Ramos (cell line): ENCODE measurements around the gene DENND6B.
"Not testable (repeated sequence)": the region's sequence is repeated elsewhere in the genome, so short reads cannot be mapped to it uniquely, and the experiment has no call there.

Experiments
- in situ Hi-C: fragments of 300-500 bp; cut with MboI; formaldehyde crosslinking; loops from one replicate; pipeline ENCODE4 v1.14.3; 2022; ENCODE audit warnings: low sequenced_read_pairs; ENCODE audit not compliant: unreplicated experiment

The DENND6B gene

DNA sequence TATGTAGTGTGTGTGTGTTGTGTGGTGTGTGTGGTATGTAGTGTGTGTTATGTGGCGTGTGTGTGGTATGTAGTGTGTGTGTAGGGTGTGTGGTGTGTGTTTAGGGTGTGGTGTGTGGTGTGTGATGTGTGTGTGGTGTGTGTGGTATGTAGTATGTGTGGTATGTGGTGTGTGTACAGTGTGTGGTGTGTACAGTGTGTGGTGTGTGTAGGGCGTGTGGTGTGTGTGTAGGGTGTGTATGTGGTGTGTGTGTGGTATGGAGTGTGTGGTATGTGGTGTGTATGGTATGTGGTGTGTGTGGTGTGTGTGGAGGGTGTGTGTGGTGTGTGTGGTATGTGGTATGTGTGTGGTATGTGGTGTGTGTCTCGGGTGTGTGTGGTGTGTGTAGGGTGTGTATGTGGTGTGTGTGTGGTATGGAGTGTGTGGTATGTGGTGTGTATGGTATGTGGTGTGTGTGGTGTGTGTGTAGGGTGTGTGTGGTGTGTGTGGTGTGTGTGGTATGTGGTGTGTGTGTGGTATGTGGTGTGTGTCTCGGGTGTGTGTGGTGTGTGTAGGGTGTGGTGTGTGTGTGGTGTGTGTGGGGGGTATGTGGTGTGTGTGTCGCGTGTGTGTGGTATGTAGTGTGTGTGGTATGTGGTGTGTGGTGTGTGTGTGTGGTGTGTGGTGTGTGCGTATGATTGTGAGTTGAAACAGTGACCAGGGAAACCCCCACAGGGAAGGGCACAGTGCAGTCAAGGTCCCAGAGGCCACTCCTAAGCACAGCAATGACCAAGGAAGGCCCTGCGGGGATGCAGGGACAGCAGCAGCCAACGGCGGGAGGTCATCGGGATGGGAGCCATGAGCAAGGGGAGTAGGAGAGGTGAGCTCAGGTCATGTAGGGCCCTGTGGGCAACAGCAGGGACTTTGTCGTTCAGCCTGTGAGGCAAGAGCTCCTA is 13.4 kb upstream of the DENND6B start:
- in situ Hi-C loops, result no loop called here

DNA sequence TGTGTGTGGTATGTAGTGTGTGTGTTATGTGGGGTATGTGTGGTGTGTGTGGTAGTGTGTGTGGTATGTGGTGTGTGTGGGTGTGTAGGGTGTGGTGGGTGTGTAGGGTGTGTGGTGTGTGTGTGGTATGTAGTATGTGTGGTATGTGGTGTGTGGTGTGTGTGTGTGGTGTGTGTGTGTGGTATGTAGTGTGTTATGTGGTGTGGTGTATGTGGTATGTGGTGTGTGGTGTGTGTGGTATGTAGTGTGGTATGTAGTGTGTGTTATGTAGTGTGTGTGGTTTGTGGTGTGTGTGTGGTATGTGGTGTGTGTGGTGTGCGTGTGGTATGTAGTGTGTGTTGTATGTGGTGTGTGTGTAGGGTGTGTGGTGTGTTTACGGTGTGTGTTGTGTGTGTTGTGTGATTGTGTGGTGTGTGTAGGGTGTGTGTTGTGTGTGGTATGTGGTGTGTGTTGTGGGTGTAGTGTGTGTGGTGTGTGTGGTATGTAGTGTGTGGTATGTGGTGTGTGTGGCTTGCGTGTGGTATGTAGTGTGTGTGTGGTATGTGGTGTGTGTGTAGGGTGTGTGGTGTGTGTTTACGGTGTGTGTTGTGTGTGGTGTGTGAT is 12.1 kb upstream of the DENND6B start:
- in situ Hi-C loops, result no loop called here

- in situ Hi-C loops, result no loop called here
These were observed 11.3 kb upstream of the DENND6B start for GRCh38 chr22:50338042-50338573.

DNA sequence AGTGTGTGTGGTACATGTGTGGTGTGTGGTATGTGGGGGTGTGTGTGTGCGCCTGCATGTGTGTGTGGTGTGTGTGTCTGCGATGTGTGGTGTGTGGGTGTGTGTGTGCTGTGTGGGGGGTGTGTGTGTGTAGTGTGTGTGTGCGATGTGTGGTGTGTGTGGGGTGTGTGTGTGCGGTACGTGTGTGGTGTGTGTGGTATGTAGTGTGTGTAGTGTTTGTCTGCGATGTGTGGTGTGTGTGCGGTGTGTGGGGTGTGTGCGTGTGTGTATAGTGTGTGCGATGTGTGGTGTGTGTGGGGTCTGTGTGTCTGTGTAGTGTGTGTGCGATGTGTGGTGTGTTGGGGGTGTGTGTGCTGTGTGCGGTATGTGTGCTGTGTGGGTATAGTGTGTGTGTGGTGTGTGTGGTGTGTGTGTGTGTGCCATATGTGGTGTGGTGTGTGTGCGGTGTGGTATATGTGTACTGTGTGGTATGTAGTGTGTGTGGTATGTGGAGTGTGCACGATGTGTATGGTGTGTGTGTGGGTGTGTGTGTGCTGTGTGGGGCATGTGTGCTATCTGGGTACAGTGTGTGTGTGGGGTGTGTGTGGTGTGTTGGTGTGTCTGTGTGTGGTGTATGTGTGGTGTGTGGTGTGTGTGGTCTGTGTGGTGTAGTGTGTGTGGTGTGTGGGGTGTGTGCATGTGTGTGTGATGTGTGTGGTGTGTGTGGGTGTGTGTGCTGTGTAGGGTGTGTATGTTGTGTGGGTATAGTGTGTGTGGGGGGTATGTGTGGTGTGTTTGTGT is 10.6 kb upstream of the DENND6B start:
- in situ Hi-C loops, result no loop called here

DNA sequence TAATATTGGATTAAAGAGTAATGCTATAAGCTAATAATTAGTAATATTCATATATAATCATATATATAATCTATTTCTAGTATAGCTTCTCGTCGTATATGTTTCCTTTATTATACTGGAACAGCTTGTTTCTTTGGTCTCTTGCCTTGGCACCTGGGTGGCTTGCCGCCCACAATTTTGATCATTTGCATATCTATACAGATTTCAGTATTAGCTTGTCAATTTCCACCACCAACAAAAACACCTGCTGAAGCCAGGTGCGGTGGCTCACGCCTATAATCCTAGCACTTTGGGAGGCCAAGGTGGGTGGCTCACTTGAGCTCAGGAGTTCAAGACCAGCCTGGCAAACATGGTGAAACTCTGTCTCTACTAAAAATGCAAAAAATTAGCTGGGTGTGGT is 7.6 kb upstream of the DENND6B start:
- in situ Hi-C loops, result not testable (repeated sequence)

DNA sequence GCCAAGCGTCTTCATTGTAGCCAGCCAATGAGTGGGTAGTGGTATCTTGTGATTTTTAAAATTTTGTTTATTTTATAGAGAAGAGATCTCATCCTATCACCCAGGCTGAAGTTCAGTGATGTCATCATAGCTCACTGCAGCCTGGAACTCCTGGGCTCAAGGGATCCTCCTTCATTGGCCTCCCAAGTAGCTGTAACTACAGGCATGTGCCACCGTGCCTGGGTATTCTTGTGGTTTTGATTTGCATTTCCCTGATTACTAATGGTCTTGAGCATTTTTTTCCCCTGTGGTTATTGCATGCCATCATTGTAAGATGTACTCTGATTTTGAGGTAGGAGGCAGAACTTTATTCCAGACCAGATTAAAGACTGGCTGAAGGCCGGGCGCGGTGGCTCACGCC is 2.4 kb upstream of the DENND6B start:
- in situ Hi-C loops, result loop anchor here (5.0 kb wide), 1 partner anchor 52 kb away; no protein-coding TSS in a partner anchor

- in situ Hi-C loops, result loop anchor here (5.0 kb wide), 1 partner anchor 50 kb away; no protein-coding TSS in a partner anchor
These were observed 853 bp upstream of the DENND6B start for GRCh38 chr22:50327711-50328019.

DNA sequence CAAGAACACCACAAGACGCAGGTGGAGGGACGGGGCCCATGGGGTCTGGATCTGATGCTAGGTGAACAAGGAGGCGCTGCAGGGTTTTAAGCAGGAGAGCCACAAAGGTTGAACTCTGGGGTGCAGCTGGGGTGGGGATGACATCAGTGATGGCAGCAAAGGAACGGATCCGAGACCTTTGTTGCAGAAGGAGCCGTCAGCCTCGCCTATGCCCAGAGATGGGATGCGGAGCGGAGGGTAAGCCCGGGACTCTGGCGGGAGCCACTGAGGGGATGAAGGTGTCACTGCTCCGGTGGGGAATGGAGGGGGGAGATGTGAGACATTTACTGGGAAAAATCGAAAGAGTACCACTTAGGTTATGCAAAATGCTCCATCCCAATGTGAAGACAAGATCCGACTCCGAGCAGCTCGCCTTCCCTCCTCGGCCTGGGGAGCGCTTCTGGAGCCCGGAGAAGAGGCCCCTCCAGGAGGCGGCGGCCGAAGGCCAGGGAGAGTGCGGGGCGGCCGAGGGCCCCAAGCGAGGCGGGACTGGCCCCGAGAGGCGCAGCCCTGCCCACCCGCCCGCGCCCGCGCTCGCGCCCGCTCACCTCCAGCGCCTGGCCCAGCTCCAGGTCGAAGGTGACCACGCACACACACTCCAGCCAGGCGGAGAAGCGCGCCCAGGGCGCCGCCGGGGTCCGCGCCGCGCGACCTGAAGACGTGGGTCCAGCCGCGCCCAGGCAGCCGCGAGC is 422 bp downstream of the DENND6B start:
- in situ Hi-C loops, result loop anchor here (5.0 kb wide), 1 partner anchor 49 kb away; no protein-coding TSS in a partner anchor

DNA sequence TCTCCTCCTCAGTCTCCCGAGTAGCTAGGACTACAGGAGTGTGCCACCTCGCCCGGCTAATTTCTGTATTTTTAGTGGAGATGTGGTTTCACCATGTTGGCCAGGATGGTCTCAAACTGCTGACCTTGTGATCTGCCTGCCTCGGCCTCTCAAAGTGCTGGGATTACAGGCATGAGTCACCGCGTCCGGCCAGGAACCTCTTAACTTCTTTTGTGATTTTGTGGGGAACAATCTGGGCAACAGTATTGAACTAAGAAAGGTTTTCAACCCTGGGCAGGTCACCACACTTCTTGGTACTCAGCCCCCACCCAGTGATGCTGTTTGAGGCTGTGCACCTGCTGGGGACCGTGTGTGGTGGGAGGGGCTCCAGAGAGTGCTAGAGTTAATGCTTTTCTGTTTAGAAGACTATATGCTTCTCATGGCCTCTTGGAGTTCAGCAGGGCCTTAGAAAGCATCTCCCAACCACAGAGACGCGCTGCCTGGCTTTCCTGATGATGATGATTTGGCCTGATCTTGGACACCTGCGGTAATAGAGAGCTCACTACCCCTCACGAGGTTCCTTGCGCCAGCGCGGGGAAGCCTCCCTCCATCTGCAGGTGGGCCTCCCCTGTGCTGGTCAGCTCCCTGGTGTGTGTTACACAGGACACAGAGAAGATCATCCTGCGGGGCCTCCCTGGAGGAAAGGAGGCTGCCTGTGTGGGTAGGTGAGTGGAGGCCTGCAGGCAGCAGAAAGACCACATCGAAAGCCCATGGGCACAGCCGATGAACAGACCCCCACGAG is 1.2 kb downstream of the DENND6B start:
- in situ Hi-C loops, result loop anchor here (5.0 kb wide), 1 partner anchor 48 kb away; no protein-coding TSS in a partner anchor

- in situ Hi-C loops, result no loop called here
These were observed 2.9 kb downstream of the DENND6B start for GRCh38 chr22:50323900-50324299.

DNA sequence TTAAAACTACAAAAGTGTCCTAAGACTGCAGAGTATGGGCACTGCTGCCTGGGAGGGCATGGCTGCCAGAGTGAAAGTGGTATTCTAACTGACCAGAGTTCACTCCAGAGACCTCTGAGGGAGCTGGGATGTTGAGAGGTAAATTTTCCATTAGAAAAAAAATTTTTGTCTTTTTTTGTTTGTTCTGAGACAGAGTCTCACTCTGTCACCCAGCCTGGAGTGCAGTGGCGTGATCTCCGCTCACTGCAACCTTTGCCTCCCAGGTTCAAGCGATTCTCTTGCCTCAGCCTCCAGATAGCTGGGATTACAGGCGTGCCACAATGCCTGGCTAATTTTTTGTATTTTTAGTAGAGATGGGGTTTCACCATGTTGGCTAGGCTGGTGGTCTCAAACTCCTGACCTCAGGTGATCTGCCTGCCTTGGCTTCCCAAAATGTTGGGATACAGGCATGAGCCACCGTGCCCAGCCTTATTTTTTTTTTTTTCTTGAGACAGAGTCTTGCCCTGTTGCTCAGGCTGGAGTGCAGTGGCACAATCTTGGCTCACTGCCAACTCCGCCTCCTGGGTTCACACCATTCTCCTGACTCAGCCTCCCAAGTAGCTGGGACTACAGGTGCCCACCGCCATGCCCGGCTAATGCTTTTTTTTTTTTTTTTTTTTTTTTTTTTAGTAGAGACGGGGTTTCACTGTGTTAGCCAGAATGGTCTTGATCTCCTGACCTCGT is 4.3 kb downstream of the DENND6B start:
- in situ Hi-C loops, result not testable (repeated sequence)

DNA sequence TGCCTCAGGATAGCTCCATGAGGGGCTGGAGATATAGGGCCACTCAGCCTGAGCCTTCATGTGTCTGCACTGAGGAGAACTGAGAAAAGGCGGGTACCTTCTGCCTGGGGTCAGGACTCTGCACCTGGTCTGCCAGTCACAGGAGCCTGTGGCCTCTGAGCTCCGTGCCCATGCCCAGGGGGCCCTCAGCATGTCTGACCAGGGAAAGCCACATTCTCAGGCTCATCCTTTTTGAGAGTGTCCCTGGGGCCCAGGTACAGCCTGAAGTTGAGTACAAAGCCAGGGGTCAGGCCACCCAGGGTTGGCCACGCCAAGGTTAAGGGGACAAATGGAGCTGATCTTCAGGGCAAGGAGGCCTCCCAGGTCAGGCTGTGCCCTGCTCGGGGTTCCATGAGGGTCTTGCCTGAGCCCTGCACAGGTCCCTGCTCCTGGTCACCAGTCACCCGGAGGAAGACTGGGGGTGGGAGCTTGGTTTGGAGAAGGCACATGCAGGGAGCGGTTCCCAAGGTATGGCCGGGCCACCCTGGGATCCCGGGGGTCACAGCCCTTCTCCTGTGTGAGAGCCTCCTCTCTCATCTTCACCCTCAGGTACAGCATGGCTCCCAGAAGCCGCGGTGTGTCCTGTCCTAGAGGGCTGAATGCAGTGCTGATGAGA is 6.0 kb downstream of the DENND6B start:
- in situ Hi-C loops, result no loop called here

DNA sequence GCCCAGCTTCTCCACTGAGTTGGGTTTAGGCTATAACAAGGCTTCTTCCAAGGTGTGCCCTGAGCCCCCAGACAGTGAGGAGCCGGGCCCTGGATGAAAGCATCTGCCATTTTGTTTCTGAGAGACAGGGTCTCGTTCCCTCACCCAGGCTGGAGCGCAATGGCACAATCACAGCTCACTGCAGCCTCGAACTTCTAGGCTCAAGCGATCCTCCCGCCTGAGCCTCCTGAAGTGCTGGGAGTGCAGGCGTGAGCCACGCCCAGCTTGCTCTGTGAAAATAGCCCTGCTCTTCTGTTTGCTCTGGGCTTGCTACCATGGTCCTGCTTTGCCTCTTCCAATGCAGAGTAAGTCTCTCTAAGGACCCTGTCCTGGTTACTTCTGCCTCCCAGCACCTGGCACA is 6.7 kb downstream of the DENND6B start:
- in situ Hi-C loops, result no loop called here

- in situ Hi-C loops, result no loop called here
These were observed 7.3 kb downstream of the DENND6B start for GRCh38 chr22:50319503-50319951.

- in situ Hi-C loops, result no loop called here
These were observed 8.0 kb downstream of the DENND6B start for GRCh38 chr22:50318698-50319411.

DNA sequence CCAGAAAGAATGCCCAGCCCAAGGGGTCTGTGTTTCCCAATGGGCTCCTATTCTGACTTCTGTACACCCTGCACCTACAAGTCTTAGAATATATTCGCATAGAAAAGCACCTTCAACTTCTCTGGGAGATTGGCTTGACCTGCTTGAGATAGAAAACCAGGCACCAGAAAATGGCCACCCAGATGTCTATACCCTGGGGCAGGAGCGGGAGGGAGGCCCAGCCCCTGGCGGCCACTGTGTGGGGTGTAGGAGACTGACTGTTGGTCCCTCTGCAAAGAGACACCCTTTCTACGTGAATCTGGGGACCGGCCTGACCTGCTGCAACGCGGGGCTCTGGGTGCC is 8.5 kb downstream of the DENND6B start:
- in situ Hi-C loops, result no loop called here

GRCh38 chr22:50317674-50318073 is 9.1 kb downstream of the DENND6B start:
- in situ Hi-C loops, result no loop called here
